H9 (cell line): ENCODE measurements around the gene TMEM50B. TPM values are rescaled to one million over a fixed set of nuclear protein-coding genes. Genes with fewer than 3 reads are reported as not detected.

Experiments
- DNase-seq: peaks from one replicate; pipeline ENCODE4 v3.0.0-alpha.2; 2017
- H2AFZ ChIP-seq: one replicate; pipeline ENCODE4 v1.6.1; 2013; ENCODE audit warnings: mild to moderate bottlenecking, low read length, control low read depth, moderate library complexity
- H2AK5ac ChIP-seq: 2 replicates; pipeline ENCODE4 v1.6.1; 2013; ENCODE audit warnings: low read length, control low read depth, mixed read lengths; ENCODE audit not compliant: insufficient read length
- H2BK120ac ChIP-seq: one replicate; pipeline ENCODE4 v1.6.1; 2013; ENCODE audit warnings: low read depth, mild to moderate bottlenecking, low read length, control low read depth, inconsistent platforms; ENCODE audit not compliant: poor library complexity, severe bottlenecking
- H2BK12ac ChIP-seq: 2 replicates; pipeline ENCODE4 v1.6.1; 2013; ENCODE audit warnings: low read length, control low read depth, mixed read lengths, low read depth; ENCODE audit not compliant: insufficient read length
- H2BK15ac ChIP-seq: 2 replicates; pipeline ENCODE4 v1.6.1; 2013; ENCODE audit warnings: low read depth, low read length, control low read depth
- H2BK20ac ChIP-seq: one replicate; pipeline ENCODE4 v1.6.1; 2013; ENCODE audit warnings: low read depth, mild to moderate bottlenecking, low read length, control low read depth, inconsistent platforms; ENCODE audit not compliant: poor library complexity, severe bottlenecking
- H2BK5ac ChIP-seq: 2 replicates; pipeline ENCODE4 v1.6.1; 2013; ENCODE audit warnings: low read length, control low read depth, mixed read lengths; ENCODE audit not compliant: insufficient read length
- H3K14ac ChIP-seq: 2 replicates; pipeline ENCODE4 v1.6.1; 2013; ENCODE audit warnings: low read length, control low read depth; ENCODE audit not compliant: insufficient read depth
- H3K18ac ChIP-seq: 2 replicates; pipeline ENCODE4 v1.6.1; 2013; ENCODE audit warnings: low read depth, mild to moderate bottlenecking, mixed read lengths, low read length, control low read depth; ENCODE audit not compliant: insufficient read length
- H3K23ac ChIP-seq: 2 replicates; pipeline ENCODE4 v1.6.1; 2013; ENCODE audit warnings: low read length, control low read depth, mixed read lengths, low read depth; ENCODE audit not compliant: insufficient read length
- H3K23me2 ChIP-seq: 2 replicates; pipeline ENCODE4 v1.6.1; 2013; ENCODE audit warnings: low read depth, mild to moderate bottlenecking, mixed read lengths, low read length, control low read depth; ENCODE audit not compliant: insufficient read length, poor library complexity, severe bottlenecking
- H3K27ac ChIP-seq: 2 replicates; pipeline ENCODE4 v1.5.1; 2013; ENCODE audit warnings: low read length, control low read depth, mixed read lengths, low read depth; ENCODE audit not compliant: insufficient read length
- H3K27me3 ChIP-seq: 2 replicates; pipeline ENCODE4 v1.6.1; 2013; ENCODE audit warnings: low read length, control low read depth, inconsistent platforms; ENCODE audit not compliant: insufficient read depth
- H3K4ac ChIP-seq: 2 replicates; pipeline ENCODE4 v1.6.1; 2013; ENCODE audit warnings: low read depth, mild to moderate bottlenecking, control low read depth, inconsistent platforms, low read length, moderate library complexity
- H3K4me1 ChIP-seq: 2 replicates; pipeline ENCODE4 v1.6.1; 2013; ENCODE audit warnings: low read length, control low read depth, inconsistent platforms; ENCODE audit not compliant: insufficient read depth
- H3K4me2 ChIP-seq: 2 replicates; pipeline ENCODE4 v1.6.1; 2013; ENCODE audit warnings: low read length, control low read depth, mixed read lengths; ENCODE audit not compliant: insufficient read length, insufficient read depth
- H3K56ac ChIP-seq: 2 replicates; pipeline ENCODE4 v1.6.1; 2013; ENCODE audit warnings: low read depth, mild to moderate bottlenecking, mixed read lengths, low read length, control low read depth; ENCODE audit not compliant: insufficient read length
- H3K79me1 ChIP-seq: 2 replicates; pipeline ENCODE4 v1.6.1; 2013; ENCODE audit warnings: low read depth, mild to moderate bottlenecking, moderate library complexity, low read length, control low read depth, inconsistent platforms; ENCODE audit not compliant: insufficient read depth, poor library complexity, severe bottlenecking
- H3K79me2 ChIP-seq: 2 replicates; pipeline ENCODE4 v1.6.1; 2013; ENCODE audit warnings: low read length, control low read depth, inconsistent platforms; ENCODE audit not compliant: insufficient read depth
- H3K9ac ChIP-seq: 2 replicates; pipeline ENCODE4 v1.6.1; 2013; ENCODE audit warnings: low read length, control low read depth, mixed read lengths; ENCODE audit not compliant: insufficient read length; ENCODE audit errors: extremely low read depth
- H3K9me3 ChIP-seq: one replicate; pipeline ENCODE4 v1.6.1; 2013; ENCODE audit warnings: low read depth, low read length, inconsistent platforms; ENCODE audit not compliant: control insufficient read depth
- H3T11ph ChIP-seq: one replicate; pipeline ENCODE4 v1.6.1; 2013; ENCODE audit warnings: mild to moderate bottlenecking, low read length, control low read depth, inconsistent platforms
- H4K20me1 ChIP-seq: one replicate; pipeline ENCODE4 v1.6.1; 2013; ENCODE audit not compliant: control insufficient read depth, insufficient read length, insufficient read depth
- H4K5ac ChIP-seq: 2 replicates; pipeline ENCODE4 v1.6.1; 2013; ENCODE audit warnings: low read depth, mild to moderate bottlenecking, mixed read lengths, low read length, control low read depth; ENCODE audit not compliant: insufficient read length
- H4K8ac ChIP-seq: replicated peaks from 2 replicates; pipeline ENCODE4 v1.6.1; 2013; ENCODE audit warnings: low read length, control low read depth, mixed read lengths, low read depth; ENCODE audit not compliant: insufficient read length
- H4K91ac ChIP-seq: 2 replicates; pipeline ENCODE4 v1.6.1; 2013; ENCODE audit warnings: low read depth, mild to moderate bottlenecking, moderate library complexity, mixed read lengths, low read length, control low read depth; ENCODE audit not compliant: insufficient read length
- H3K27ac Mint-ChIP-seq, 3 experiments: 2 replicates in 2 of 3; 3 replicates in 1 of 3; pipeline ENCODE4 v1.8.0; 2020 to 2021; ENCODE audit warnings: mixed read lengths in 3 of 3, mild to moderate bottlenecking in 1 of 3, moderate library complexity in 1 of 3
- H3K27me3 Mint-ChIP-seq: 2 replicates; pipeline ENCODE4 v1.8.0; 2021; ENCODE audit warnings: low read depth, mild to moderate bottlenecking, moderate library complexity, mixed read lengths
- H3K36me3 Mint-ChIP-seq, 3 experiments: 2 replicates in 2 of 3; 3 replicates in 1 of 3; pipeline ENCODE4 v1.8.0; 2020 to 2021; ENCODE audit warnings: low read depth in 3 of 3, mixed read lengths in 3 of 3; ENCODE audit not compliant: insufficient read depth in 1 of 3
- H3K4me1 Mint-ChIP-seq, 2 experiments: 2 replicates each; pipeline ENCODE4 v1.8.0; 2020; ENCODE audit warnings: mixed read lengths in 2 of 2
- H3K4me3 Mint-ChIP-seq, 2 experiments: 2 replicates in 1 of 2; 3 replicates in 1 of 2; pipeline ENCODE4 v1.8.0; 2020 to 2021; ENCODE audit warnings: mild to moderate bottlenecking in 2 of 2, mixed read lengths in 2 of 2, moderate library complexity in 1 of 2
- H3K9me3 Mint-ChIP-seq, 2 experiments: 2 replicates in 1 of 2; 3 replicates in 1 of 2; pipeline ENCODE4 v1.8.0; 2020; ENCODE audit warnings: mild to moderate bottlenecking in 2 of 2, mixed read lengths in 2 of 2, moderate library complexity in 1 of 2
- CTCF ChIP-seq: fragments of 200-600 bp; sonication (generic); conservative IDR thresholded peaks from 3 replicates; pipeline ENCODE4 v1.8.0; 2021; ENCODE audit warnings: antibody characterized with exemption, mild to moderate bottlenecking
- WGBS: extraction: QIAGEN DNeasy Blood & Tissue Kit; methylation state at CpG from one replicate; pipeline ENCODE4 v1.1.7; 2013; ENCODE audit warnings: missing lambda C conversion rate, low lambda C conversion rate, mixed read lengths; ENCODE audit not compliant: insufficient read length; ENCODE audit errors: extremely low coverage; 5-methylcytosine and 5-hydroxymethylcytosine counted together
- total RNA-seq: library from RNA; stranded (reverse); gene quantifications from 2 replicates; pipeline ENCODE4 v1.2.1, GENCODE V29; 2021

Gene TMEM50B
- total RNA-seq, 1 experiment from 2014 or later = 17.6 TPM

GRCh38 chr21:33437140-33437539 lies 42.6 kb downstream of the TMEM50B start:
- no CpG with 5 or more reads among the region's 6 CpGs for WGBS
- H3K79me2 ChIP-seq = no peaks in the 10 kb centered on the region
- no peaks in the 10 kb centered on the region for H4K20me1 ChIP-seq
- Mint-ChIP-seq H3K27me3 (no peaks in the 10 kb centered on the region), H3K4me1 (no peaks in the 10 kb centered on the region), H3K9me3 (no peaks in the 10 kb centered on the region), H3K36me3 (peaks cover 23 to 52% (median 46%) of the 10 kb centered on the region in 3 experiments; a peak in 6 of 7 replicates), H3K27ac (peak overlapping the region in 1 of 3 experiments; percentile 21; a peak in 1 of 7 replicates), H3K4me3 (no peak overlapping the region)
- H4K5ac ChIP-seq = no peak overlapping the region
- H2AK5ac ChIP-seq = no peak overlapping the region
- H3K9ac ChIP-seq = no peak overlapping the region
- no peaks in the 10 kb centered on the region for H3K79me1 ChIP-seq
- no peak overlapping the region for H4K91ac ChIP-seq
- TF ChIP-seq CTCF = no peak
- DNase-seq = no peak
- no peak overlapping the region for H3K56ac ChIP-seq
- H2BK120ac ChIP-seq = no peak overlapping the region
- no peak overlapping the region for H3K27ac ChIP-seq
- no peak overlapping the region for H2BK20ac ChIP-seq
- no peak overlapping the region for H2BK15ac ChIP-seq
- no peak overlapping the region for H3T11ph ChIP-seq
- H3K18ac ChIP-seq = no peak overlapping the region
- H3K4me1 ChIP-seq = no peaks in the 10 kb centered on the region
- H3K23me2 ChIP-seq = no peaks in the 10 kb centered on the region
- H3K27me3 ChIP-seq = 0 out of 2 replicates have a peak, but pooled peaks cover 3% of the 10 kb centered on the region
- H2BK12ac ChIP-seq = no peak overlapping the region
- no peak overlapping the region for H3K14ac ChIP-seq
- no peak overlapping the region for H3K4ac ChIP-seq
- H4K8ac ChIP-seq = no peak overlapping the region
- H3K4me2 ChIP-seq = no peak overlapping the region
- no peak overlapping the region for H2AFZ ChIP-seq
- H3K23ac ChIP-seq = no peak overlapping the region
- H2BK5ac ChIP-seq = no peak overlapping the region
- H3K9me3 ChIP-seq = no peaks in the 10 kb centered on the region
